Renal cortex interstitium (tissue), 11 donors: ENCODE data around the gene BICRAL. TPM values are rescaled to one million over a fixed set of nuclear protein-coding genes. Genes with fewer than 3 reads are reported as not detected.
"Not testable (repeated sequence)": the region's sequence is repeated elsewhere in the genome, so short reads cannot be mapped to it uniquely, and the experiment has no call there.

Experiments used
- DNase-seq, 11 donors: peaks; one replicate each; pipeline ENCODE4 v3.0.0-alpha.2; 2013; ENCODE audit warnings: low read depth in 9 of 11, low spot score in 4 of 11; ENCODE audit errors: extremely low read depth in 1 of 11
- polyA plus RNA-seq, 3 donors: library from polyadenylated mRNA; unstranded; fragments of 120-200 nt; gene quantifications; one replicate each; pipeline ENCODE4 v1.2.1, GENCODE V29; 2013; ENCODE audit not compliant: insufficient read length in 3 of 3

The BICRAL gene
- polyA plus RNA-seq, 3 donors = 14.8 to 17.0 (median 15.6) TPM

DNA sequence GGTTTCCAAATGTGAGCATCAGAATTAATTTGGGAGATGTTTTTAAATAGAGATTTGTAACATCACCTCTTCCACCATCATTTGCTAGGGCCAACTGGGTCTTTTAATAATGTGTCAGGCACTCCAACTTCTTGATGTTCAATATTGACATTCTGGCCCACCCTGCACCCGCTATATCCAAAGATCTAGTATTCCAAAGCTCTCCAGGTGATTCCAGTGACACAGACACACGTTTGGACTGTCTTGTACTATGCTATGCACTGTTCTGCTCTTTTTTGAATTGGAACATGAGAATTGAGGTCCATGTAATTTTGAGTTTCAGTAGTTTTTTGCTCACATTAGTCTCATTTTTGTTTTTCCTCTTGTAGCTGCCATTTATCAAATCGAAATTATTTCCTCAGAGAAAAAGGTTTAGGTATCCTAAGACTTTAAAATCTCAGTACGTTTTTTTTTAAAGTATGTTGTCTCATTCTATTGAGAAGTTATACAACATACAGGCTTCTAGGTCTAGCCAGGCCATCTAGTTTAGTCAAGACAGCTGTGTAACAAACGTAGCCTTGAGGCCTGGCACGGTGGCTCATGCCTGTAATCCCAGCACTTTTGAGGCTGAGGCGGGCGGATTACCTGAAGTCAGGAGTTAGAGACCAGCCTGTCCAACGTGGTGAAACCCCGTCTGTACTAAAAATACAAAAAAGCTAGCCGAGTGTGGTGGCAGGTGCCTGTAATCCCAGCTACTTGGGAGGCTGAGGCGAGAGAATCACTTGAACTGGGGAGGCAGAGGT, 3.1 kb downstream of the BICRAL start:
- no peak for DNase-seq

- no peak for DNase-seq
These were observed 4.7 kb downstream of the BICRAL start for GRCh38 chr6:42786525-42786985.

DNA sequence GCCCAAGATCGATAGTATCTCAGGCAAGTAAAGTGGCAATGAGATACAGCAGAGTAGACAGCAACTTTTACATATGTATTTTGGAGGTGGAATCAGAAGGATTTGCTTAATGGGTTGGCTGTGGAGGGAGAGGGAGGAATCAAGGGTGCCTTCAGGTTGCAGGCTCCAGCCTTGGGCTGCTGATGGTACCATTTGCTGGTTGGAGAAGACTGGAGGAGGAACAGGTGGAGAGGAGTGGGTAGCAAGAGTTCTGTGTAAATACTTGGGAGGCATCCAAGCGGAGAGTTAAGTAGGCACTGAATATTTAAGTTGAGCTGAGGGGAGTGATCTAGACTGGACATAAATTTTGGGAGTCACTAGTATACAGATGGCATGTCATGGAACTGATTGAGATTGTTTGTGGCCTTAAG, 5.2 kb downstream of the BICRAL start:
- peak in 3 of 11 donors; percentile 59 to 65 (median 64) for DNase-seq

GRCh38 chr6:42788671-42789070, 6.8 kb downstream of the BICRAL start:
- no peak for DNase-seq

GRCh38 chr6:42790549-42791181, 8.8 kb downstream of the BICRAL start:
- no peak for DNase-seq

- DNase-seq = no peak
These were observed 10.0 kb downstream of the BICRAL start for GRCh38 chr6:42791706-42792320.

DNA sequence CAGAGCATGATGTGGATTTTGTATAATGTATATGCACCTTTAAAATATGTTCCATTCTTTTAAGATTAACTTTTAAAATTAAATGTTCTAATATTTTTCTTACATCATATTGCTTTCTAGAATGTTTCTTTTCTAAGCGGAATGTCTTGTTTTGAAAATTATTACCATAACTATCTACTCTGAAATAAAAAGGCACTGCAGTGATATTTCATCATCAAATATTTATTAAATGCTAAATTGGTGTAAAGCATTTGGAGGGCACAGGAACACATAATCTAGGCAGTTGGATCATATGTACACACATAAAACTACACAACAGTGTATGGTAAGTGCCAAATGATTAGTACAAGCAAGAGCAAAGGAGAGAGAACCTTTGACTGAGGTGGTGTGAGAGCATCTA, 13.8 kb downstream of the BICRAL start:
- DNase-seq = no peak

GRCh38 chr6:42796171-42796570, 14.3 kb downstream of the BICRAL start:
- DNase-seq = no peak

GRCh38 chr6:42797696-42798095, 15.8 kb downstream of the BICRAL start:
- DNase-seq = not testable (repeated sequence)

DNA sequence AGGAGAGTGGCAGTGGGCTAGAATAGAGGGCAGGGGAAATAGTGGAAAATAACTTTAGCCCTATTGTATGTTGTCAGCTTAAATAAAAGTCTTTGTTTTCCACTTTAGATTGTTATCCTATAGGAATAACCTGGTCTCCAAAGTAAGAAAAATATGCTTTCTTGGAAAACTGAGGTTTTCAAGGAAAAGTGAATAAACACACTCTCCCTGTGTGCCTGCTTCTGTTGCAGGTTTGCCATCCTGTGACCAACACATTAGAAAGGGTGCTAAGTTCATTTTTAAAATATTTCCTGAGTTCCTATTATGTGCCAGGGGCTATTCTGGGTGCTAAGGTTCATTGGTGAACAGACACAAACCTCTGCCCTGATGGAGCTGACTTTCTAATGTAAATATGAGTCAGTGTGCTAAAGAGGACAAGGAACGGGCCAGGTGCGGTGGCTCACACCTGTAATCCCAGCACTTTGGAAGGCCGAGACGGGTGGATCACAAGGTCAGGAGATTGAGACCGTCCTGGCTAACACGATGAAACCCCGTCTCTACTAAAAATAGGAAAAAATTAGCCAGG, 23.5 kb downstream of the BICRAL start:
- DNase-seq = no peak

DNA sequence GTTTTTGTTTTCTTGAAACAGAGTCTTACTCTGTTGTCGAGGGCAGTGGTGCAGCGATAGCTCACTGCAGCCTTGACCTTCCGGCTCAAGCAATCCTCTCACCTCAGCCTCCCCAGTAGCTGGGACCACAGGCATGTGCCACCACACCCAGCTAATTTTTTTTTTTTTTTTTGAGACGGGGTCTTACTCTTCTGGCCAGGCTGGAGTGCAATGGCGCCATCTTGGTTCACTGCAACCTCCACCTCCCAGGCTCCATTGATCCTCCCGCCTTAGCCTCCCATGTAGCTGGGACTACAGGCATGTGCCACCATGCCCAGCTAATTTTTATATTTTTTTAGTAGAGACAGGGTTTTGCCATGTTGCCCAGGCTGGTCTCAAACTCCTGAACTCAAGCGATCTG, 24.5 kb downstream of the BICRAL start:
- DNase-seq = not testable (repeated sequence)

- DNase-seq = no peak
These were observed 26.9 kb downstream of the BICRAL start for GRCh38 chr6:42808492-42809483.

DNA sequence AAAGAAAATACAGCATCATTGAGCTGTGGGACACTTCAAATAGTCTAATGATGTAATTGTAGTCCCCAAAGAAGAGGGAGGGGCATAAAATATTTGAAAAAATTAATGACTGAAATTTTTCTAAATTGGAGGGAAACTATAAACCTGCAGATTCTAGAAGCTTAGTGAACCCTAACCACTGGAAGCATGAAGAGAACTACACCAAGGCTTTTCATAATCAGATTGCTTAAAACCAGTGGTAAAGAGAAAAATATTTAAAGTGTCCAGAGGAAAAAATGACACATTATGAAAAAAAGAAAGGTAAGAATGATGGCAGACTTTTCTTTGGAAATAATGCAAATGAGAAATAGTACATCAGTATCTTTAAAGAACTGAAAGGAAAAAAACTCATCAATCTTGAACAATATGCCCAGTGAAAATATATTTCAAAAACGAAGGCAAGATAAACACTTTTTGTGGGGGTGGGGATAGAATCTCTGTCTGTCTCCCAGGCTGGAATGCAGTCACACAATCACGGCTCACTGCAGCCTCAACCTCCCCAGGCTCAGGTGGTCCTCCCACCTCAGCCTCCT, 31.3 kb downstream of the BICRAL start:
- DNase-seq = no peak

DNA sequence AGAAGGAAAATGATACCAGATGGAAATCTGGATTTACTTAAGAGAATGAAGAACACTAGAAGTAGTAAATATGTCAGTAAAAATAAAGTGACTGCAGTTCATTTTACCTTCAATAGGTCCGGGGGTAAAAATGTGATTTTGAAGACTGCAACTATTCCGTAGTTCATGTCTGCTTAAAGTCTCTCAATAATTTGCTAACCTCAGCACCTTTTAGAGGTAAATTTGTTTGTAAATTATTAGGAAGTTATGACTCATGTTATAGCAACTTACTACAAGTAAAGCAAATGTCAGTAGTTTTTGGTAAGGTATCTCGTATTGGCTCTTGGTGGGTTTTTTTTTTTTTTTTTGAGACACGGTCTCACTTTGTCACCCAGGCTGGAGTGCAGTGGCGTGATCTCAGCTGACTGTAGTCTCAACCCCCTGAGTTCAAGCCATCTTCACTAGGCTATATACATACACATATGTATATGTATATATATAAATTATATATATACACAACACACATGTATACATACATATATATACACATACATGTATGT, 32.1 kb downstream of the BICRAL start:
- no peak for DNase-seq

GRCh38 chr6:42815726-42816125, 33.9 kb downstream of the BICRAL start:
- not testable (repeated sequence) for DNase-seq

- DNase-seq = no peak
These were observed 36.1 kb downstream of the BICRAL start for GRCh38 chr6:42817907-42818306.

DNA sequence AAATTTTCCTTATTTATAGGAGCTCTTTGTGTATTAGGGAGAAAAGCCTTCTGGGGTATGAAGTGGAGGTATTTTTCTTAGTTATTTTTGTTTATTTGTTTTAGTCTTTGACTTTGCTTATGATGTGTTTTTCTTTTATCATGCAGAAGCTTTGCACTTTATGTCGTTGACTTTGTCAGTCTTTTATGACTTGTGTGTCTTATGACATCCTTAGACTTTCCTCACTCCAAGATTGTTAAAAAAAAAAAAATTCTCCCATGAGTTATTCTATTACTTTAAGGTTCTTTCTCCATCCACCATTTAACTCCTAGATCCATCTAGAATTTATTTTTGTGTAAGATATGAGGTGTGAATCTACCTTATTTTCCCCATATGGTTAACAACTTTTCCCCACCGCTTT, 36.6 kb downstream of the BICRAL start:
- DNase-seq = no peak

DNA sequence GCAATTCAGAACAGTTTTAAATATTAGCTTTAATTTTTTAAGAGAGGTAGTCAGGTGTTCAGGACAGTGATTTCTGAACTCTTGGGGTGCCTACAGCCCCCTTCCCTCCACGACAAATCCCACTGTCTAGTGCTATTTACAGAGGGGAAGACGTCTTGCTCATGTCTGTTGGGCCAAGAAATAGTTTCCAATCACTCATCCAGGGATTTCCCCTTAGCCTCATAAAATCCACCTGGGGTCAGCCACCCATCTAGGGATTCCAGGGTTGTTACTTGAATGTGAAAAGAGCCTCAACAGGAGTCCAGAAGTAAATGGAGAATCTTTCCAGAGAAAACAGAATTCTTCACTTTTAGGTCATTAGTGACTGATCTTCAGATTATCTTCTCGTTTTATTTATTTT, 37.0 kb downstream of the BICRAL start:
- no peak for DNase-seq
